ENCODE results near the gene NRTN. TPM values are rescaled to one million over a fixed set of nuclear protein-coding genes. Genes with fewer than 3 reads are reported as not detected.
"Not testable (repeated sequence)": the region's sequence is repeated elsewhere in the genome, so short reads cannot be mapped to it uniquely, and the experiment has no call there.

The NRTN gene
- total RNA-seq, 4 donors from 2014 or later = 0.82 to 3.8 (median 1.5) TPM

- 57 to 67% methylated on average over 1 to 16 of the region's 17 CpGs for WGBS, 2 donors (ENCODE audit: low coverage in 1 of 2)
- TF ChIP-seq POLR2AphosphoS5 (IDR thresholded peaks at IDR 0.05) (no peak), POLR2A (IDR thresholded peaks at IDR 0.05) (no peak), EP300 (IDR thresholded peaks at IDR 0.05; ENCODE audit: low read depth) (no peak), CTCF (IDR thresholded peaks at IDR 0.05) (no peak)
- Histone ChIP-seq H3K9me3 (no peaks in the 10 kb centered on the region), H3K36me3 (no peaks in the 10 kb centered on the region), H3K27me3 (no peaks in the 10 kb centered on the region), H3K4me1 (peaks cover 0 to 3% (median 0%) of the 10 kb centered on the region in 4 donors), H3K4me3 (no peak overlapping the region), H3K27ac (no peak overlapping the region)
- in situ Hi-C loops (cut with MboI; ENCODE audit: low pct_ligation_motif_present in 1 of 4, low pct_unique_long_range_greater_than_20kb in 1 of 4, low sequenced_read_pairs in 3 of 4) (no loop called here), intact Hi-C loops (cut with DNase I; ENCODE audit: low total_unique reads) (no loop called here)
- no peak for DNase-seq
These were observed 29.1 kb upstream of the NRTN start for GRCh38 chr19:5775668-5776309.

GRCh38 chr19:5778402-5778801 lies 26.5 kb upstream of the NRTN start:
- H3K9me3 ChIP-seq = no peaks in the 10 kb centered on the region
- WGBS, 2 donors (ENCODE audit: low coverage in 1 of 2) = 85% methylated on average over 17 of the region's 17 CpGs; no CpG with 5 or more reads in 1 of the 2 donors
- no peak overlapping the region for H3K27ac ChIP-seq
- no peak for DNase-seq
- H3K4me1 ChIP-seq = peaks cover 0 to 3% (median 0%) of the 10 kb centered on the region in 4 donors
- no peaks in the 10 kb centered on the region for H3K36me3 ChIP-seq
- no peaks in the 10 kb centered on the region for H3K27me3 ChIP-seq
- intact Hi-C loops (cut with DNase I; ENCODE audit: low total_unique reads) (no loop called here), in situ Hi-C loops (cut with MboI; ENCODE audit: low pct_ligation_motif_present in 1 of 4, low pct_unique_long_range_greater_than_20kb in 1 of 4, low sequenced_read_pairs in 3 of 4) (no loop called here)
- no peak for TF ChIP-seq POLR2A (IDR thresholded peaks at IDR 0.05)
- TF ChIP-seq EP300 (IDR thresholded peaks at IDR 0.05; ENCODE audit: low read depth) = no peak
- no peak for TF ChIP-seq POLR2AphosphoS5 (IDR thresholded peaks at IDR 0.05)
- no peak overlapping the region for H3K4me3 ChIP-seq

- H3K27ac ChIP-seq; in situ Hi-C loops (cut with MboI; ENCODE audit: low pct_ligation_motif_present in 1 of 4, low pct_unique_long_range_greater_than_20kb in 1 of 4, low sequenced_read_pairs in 3 of 4); intact Hi-C loops (cut with DNase I; ENCODE audit: low total_unique reads): not testable (repeated sequence)
These were observed 24.0 kb upstream of the NRTN start for GRCh38 chr19:5780916-5781315.

GRCh38 chr19:5782322-5782721 lies 22.5 kb upstream of the NRTN start:
- intact Hi-C loops (cut with DNase I; ENCODE audit: low total_unique reads) = no loop called here
- Histone ChIP-seq H3K27ac (no peak overlapping the region), H3K27me3 (no peaks in the 10 kb centered on the region), H3K9me3 (no peaks in the 10 kb centered on the region), H3K36me3 (peaks cover 0 to 24% (median 13%) of the 10 kb centered on the region in 4 donors), H3K4me3 (no peak overlapping the region), H3K4me1 (no peaks in the 10 kb centered on the region)
- no peak for TF ChIP-seq EP300 (IDR thresholded peaks at IDR 0.05; ENCODE audit: low read depth)
- TF ChIP-seq POLR2A (IDR thresholded peaks at IDR 0.05) = no peak
- no peak for TF ChIP-seq CTCF (IDR thresholded peaks at IDR 0.05)
- TF ChIP-seq POLR2AphosphoS5 (IDR thresholded peaks at IDR 0.05) = no peak
- WGBS, 2 donors (ENCODE audit: low coverage in 1 of 2) = 78% methylated on average over 9 of the region's 9 CpGs; no CpG with 5 or more reads in 1 of the 2 donors
- DNase-seq = no peak
- in situ Hi-C loops (cut with MboI; ENCODE audit: low pct_ligation_motif_present in 1 of 4, low pct_unique_long_range_greater_than_20kb in 1 of 4, low sequenced_read_pairs in 3 of 4) = no loop called here

More at GRCh38 chr19:5780916-5781315, 24.0 kb upstream of the NRTN start:
- peaks cover 0 to 10% (median 7%) of the 10 kb centered on the region in 4 donors for H3K36me3 ChIP-seq
- H3K27me3 ChIP-seq, H3K4me1 ChIP-seq, DNase-seq, H3K4me3 ChIP-seq, H3K9me3 ChIP-seq: not testable (repeated sequence)
- whole genome bisulfite sequencing, 2 donors (ENCODE audit: low coverage in 1 of 2) = 82% methylated on average over 11 of the region's 11 CpGs; no CpG with 5 or more reads in 1 of the 2 donors

GRCh38 chr19:5782945-5783919 lies 21.6 kb upstream of the NRTN start:
- Histone ChIP-seq H3K4me3 (no peak overlapping the region), H3K4me1 (no peaks in the 10 kb centered on the region), H3K27ac (no peak overlapping the region), H3K27me3 (no peaks in the 10 kb centered on the region), H3K9me3 (no peaks in the 10 kb centered on the region), H3K36me3 (peaks cover 0 to 32% (median 17%) of the 10 kb centered on the region in 4 donors)
- WGBS, 2 donors (ENCODE audit: low coverage in 1 of 2) = 90% methylated on average over 28 of the region's 48 CpGs; no CpG with 5 or more reads in 1 of the 2 donors
- in situ Hi-C loops (cut with MboI; ENCODE audit: low pct_ligation_motif_present in 1 of 4, low pct_unique_long_range_greater_than_20kb in 1 of 4, low sequenced_read_pairs in 3 of 4) (no loop called here), intact Hi-C loops (cut with DNase I; ENCODE audit: low total_unique reads) (no loop called here)
- DNase-seq = no peak
- TF ChIP-seq CTCF (IDR thresholded peaks at IDR 0.05) (no peak), POLR2A (IDR thresholded peaks at IDR 0.05) (no peak), POLR2AphosphoS5 (IDR thresholded peaks at IDR 0.05) (no peak), EP300 (IDR thresholded peaks at IDR 0.05; ENCODE audit: low read depth) (no peak)

Data from transverse colon (tissue), 4 donors.